ENCODE data around the gene SLC6A11. TPM values are rescaled to one million over a fixed set of nuclear protein-coding genes. Genes with fewer than 3 reads are reported as not detected.

Gene SLC6A11
- polyA plus RNA-seq, 2 of the 4 experiments (the other 2 are of a cell fraction): 0.03 TPM

Other genes starting within 250 kb of the SLC6A11 start
- 0.03 TPM in 1 of 2 replicates, not detected in the other for gene SLC6A1, start 176.5 kb downstream of the SLC6A11 start, polyA plus RNA-seq (2011; rRNA removed)
- gene SLC6A1, start 176.5 kb downstream of the SLC6A11 start, polyA plus RNA-seq (2017; fragmentation: RNase III; extraction: RNeasy Plus Mini Kit Qiagen cat#74134 plus additional on column Dnase treatment): not detected in 3 replicates